GM12872 (cell line): Measurements from ENCODE around the gene HBB.

Experiments used
- TF ChIP-seq, protein P1 (sequence below): IDR thresholded peaks from 3 replicates; pipeline ENCODE4 v1.5.1; 2011; ENCODE audit warnings: low read depth, mild to moderate bottlenecking, low read length, moderate library complexity; ENCODE audit not compliant: insufficient read depth

The HBB gene

DNA sequence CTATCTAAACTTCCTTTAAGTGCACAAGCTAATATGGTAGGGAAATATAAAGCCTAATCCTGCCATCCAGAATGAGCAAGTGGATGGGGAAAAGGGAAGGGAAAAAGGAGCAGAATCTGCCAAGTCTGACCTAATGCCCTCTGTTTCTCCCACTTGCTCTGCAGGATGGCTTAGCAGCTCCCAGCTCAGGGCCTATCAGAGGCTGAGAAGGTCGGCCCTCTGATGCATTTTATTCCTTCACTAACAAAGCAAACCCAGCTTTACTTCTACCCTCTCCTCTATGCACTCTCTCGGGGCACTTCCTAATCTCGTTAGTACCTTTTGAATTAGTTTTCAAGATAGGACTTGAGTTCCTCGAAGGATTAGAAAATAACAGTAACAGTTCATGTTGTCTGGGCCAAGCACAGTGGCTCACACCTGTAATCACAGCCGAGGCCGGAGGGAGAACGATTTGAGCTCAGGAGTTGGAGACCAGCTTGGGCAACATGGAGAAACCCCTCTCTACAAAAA is 16.4 kb downstream of the HBB start:
- TF ChIP-seq, protein P1, sequence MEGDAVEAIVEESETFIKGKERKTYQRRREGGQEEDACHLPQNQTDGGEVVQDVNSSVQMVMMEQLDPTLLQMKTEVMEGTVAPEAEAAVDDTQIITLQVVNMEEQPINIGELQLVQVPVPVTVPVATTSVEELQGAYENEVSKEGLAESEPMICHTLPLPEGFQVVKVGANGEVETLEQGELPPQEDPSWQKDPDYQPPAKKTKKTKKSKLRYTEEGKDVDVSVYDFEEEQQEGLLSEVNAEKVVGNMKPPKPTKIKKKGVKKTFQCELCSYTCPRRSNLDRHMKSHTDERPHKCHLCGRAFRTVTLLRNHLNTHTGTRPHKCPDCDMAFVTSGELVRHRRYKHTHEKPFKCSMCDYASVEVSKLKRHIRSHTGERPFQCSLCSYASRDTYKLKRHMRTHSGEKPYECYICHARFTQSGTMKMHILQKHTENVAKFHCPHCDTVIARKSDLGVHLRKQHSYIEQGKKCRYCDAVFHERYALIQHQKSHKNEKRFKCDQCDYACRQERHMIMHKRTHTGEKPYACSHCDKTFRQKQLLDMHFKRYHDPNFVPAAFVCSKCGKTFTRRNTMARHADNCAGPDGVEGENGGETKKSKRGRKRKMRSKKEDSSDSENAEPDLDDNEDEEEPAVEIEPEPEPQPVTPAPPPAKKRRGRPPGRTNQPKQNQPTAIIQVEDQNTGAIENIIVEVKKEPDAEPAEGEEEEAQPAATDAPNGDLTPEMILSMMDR, result no peak

DNA sequence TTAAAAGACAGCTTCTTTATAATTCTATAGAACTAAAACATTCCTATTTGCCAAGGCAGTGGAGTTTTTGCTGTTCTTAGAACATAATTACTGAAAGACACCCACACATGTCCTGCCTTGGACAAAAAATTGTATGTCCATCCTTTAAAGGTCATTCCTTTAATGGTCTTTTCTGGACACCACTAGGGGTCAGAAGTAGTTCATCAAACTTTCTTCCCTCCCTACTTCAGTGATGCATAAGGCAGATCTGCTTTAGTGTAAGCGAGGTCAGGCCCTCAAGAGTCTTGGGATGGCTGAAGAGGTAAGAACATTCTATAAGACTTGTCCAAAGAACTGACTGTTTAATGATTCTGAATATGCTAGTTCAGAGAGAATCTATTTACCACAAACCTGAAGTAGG is 22.1 kb downstream of the HBB start:
- TF ChIP-seq, protein P1, result peak; percentile 62

DNA sequence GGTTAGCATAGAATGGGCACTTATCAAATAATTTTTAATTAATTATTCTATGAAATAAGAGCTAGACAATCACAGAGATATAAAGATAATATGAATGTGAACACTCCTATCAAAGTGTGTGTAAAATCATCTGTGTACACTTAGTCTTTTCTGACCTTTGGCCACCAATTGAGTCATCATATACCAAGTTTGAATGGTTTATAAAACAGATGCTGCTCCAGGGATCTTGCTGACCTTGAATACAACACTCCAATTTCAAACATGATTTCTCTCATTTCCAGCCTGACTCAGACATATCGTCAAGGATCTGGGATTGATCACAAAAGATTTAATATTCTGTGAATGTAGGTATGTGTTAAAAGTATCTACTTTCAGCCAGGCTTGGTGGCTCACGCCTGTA is 23.5 kb downstream of the HBB start:
- TF ChIP-seq, protein P1, result no peak

DNA sequence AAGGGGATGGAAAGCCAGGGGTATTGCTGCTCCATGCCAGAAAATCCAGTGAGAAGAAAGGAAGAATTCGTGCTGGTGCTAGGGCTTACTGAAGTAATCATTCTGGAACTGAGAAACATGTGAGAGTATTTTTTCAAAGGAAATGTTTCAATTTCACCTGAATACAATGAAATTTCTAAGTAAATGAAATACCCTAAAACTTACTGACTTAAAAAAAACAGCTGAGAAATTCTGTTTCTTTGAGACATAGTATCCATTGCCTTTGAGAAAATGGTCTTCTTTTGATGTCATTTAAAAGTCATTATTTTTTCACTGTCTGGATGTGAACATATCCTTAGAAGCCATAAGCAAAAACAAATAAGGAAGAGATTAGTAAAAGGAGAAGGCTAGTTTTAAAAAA is 26.3 kb downstream of the HBB start, which contains the start of gene OR51V1:
Gene OR51V1 (minus strand): TSS at position 101 of the 400 bp plus-strand sequence. CDS start 0 bp downstream, at position 101.
- TF ChIP-seq, protein P1, result no peak

DNA sequence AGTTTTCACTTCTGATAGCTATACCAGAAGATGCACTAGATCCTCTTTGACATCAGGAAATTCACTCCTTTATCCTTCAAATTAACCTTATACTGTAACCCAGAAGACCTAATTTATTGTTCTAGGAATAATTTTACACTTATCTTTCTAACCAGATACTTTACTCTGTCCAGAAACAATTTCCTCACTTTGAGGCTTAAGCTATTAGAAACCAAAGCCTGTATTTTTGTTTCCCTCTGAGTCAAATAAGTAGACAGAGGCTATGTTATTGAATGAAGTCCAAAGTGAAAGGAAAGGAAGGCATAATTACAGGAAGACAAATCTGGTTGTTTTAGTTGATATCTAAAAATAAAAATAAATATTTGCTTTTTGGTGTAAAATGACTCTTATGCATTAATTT is 28.6 kb downstream of the HBB start:
- TF ChIP-seq, protein P1, result no peak

DNA sequence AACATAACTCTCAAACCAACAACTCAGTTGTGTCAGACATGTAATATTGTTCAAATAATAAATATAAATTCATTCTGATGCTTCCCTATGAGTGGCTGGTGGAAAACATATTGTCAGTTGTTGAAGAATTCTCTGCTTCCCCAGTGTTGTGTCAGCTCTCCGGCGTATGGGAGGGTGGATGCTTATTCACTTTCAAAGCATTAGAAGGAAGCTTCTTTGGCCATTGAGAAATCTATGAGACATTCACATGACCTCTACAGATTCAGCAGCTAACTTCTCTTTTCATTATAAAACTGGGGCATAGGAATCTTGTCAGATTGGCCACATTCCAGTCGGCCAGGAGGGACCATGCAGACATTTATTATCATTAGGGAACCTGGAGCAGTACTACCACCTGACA is 29.3 kb downstream of the HBB start:
- TF ChIP-seq, protein P1, result no peak

DNA sequence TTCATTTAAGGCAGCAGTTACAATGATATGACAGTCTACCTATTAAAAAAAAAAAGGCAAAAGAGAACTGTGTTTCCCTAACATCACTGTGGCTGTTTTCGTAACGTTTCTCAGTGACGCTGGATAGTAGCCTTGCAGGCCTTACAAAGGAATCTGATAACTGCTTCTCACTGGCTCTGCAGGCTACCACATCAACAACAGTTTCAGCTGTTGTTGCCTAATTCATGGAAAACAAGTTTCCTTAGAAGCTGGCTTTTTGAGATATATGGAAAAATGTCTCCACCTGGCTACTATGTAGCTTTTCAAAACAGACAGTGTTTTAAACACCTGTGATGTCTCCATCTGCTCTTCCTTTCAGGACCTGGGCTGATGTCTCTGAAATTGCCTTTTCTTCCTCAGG is 30.1 kb downstream of the HBB start:
- TF ChIP-seq, protein P1, result no peak

DNA sequence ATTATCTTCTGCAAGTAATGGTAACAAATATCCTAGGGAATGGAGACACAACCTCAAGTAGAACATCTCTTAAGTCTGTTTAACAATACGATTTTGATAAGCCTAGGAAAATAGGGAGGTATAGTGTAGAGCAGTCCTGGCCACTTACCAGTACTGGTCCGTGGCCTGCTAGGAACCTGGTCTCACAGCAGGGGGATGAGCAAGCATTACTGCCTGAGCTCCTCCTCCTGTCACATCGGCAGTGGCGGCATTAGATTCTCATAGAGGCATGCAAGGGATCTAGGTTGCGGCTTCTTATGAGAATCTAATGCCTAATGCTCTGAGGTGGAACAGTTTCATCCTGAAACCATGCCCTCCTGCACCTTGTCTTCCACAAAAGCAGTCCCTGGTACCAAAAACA is 30.8 kb downstream of the HBB start:
- TF ChIP-seq, protein P1, result no peak
